Measurements from ENCODE around the gene ATP2A1.

DNA sequence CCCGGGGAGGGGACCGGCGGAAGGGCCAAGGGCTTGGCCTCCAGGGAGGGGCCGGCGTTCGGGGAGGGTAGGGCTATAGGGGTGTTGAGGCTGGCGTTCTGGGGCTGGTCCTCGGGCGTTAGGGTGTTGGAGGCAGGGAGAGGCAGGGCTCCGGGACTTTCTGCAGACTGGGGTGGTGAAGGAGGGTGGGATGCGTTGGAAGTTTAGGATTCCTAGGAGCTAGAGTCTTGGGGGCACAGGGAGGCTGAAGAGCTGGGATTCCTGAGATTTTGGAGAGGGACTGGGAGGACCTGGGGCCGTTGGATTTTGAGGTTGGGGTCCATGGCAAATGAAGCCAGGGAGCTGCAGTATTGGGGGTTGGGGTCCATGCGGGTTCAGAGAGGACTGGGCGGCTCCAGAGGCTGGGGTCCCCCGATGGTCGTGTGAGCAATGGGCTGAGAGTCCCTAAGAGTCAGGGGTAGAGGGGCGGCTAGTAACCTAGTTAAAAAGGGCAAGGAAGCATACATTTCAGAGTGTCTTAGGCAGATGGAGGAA, 73.2 kb downstream of the ATP2A1 start:
- TF ChIP-seq, protein P1, sequence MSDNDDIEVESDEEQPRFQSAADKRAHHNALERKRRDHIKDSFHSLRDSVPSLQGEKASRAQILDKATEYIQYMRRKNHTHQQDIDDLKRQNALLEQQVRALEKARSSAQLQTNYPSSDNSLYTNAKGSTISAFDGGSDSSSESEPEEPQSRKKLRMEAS (IDR thresholded peaks at IDR 0.05), result no peak
- TF ChIP-seq PHF21A (CRISPR knock-in tag; IDR thresholded peaks at IDR 0.05) (no peak), SIN3A (IDR thresholded peaks at IDR 0.05; ENCODE audit: borderline replicate concordance, low read depth, low read length) (peak; percentile 54; the same call in 1 of the 2 replicates), RBFOX2 (IDR thresholded peaks at IDR 0.05; ENCODE audit: low read depth, low read length) (no peak), SIN3B (IDR thresholded peaks at IDR 0.05; ENCODE audit: low read length) (no peak), KDM5B (CRISPR knock-in tag; IDR thresholded peaks at IDR 0.05; ENCODE audit: borderline replicate concordance) (no peak), HNRNPUL1 (IDR thresholded peaks at IDR 0.05; ENCODE audit: low read depth, low read length) (no peak)

Measured in HepG2 (cell line).